ENCODE data around the gene STAG3.
A peak's percentile ranks its signal among the peaks of the same experiment; 100 is the strongest.
"Not testable (repeated sequence)": the region's sequence is repeated elsewhere in the genome, so short reads cannot be mapped to it uniquely, and the experiment has no call there.

STAG3 gene

DNA sequence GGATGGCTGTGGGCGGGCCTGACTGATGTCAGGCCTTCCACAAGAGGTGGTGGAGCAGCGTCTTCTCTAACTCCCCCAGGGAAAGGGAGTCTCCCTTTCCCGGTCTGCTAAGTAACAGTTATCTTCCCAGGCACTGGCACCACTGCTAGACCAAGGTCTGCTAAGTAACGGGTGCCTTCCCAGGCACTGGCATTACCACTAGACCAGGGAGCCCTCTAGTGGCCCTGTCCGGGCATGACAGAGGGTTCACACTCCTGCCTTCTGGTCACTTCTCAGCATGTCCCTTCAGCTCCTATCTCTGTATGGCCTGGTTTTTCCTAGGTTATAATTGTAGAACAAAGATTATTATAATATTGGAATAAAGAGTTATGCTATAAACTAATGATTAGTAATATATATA lies 40.2 kb downstream of the STAG3 start:
- DNase-seq = peak; percentile 20

GRCh38 chr7:100219271-100219737 lies 41.6 kb downstream of the STAG3 start:
- DNase-seq = no peak

DNA sequence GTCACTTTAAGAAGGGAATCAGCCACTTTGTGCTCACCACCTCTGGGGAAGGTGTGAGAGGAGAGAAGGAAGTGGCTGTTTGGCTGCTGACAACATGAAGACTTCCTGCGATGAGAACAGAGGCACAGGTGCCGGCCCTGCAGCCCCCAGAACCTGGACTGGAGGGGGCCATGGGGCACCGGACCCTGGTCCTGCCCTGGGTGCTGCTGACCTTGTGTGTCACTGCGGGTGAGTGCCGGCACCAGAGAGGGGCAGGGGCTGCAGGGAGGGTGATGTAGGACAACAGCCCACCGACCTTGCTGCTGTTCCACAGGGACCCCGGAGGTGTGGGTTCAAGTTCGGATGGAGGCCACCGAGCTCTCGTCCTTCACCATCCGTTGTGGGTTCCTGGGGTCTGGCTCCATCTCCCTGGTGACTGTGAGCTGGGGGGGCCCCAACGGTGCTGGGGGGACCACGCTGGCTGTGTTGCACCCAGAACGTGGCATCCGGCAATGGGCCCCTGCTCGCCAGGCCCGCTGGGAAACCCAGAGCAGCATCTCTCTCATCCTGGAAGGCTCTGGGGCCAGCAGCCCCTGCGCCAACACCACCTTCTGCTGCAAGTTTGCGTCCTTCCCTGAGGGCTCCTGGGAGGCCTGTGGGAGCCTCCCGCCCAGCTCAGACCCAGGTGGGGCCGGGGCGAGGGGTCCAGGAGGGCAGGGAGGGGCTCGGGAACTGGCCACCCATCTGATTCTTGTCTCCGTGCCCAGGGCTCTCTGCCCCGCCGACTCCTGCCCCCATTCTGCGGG lies 42.3 kb downstream of the STAG3 start, which contains the start of gene PVRIG:
Gene PVRIG (plus strand): TSS at position 149 of the 785 bp plus-strand sequence. CDS start 22 bp downstream, at position 171.
- not testable (repeated sequence) for DNase-seq

- no peak for DNase-seq
Observed at GRCh38 chr7:100220586-100221230, 43.0 kb downstream of the STAG3 start.

GRCh38 chr7:100221231-100221718 lies 43.6 kb downstream of the STAG3 start:
- DNase-seq = no peak

DNA sequence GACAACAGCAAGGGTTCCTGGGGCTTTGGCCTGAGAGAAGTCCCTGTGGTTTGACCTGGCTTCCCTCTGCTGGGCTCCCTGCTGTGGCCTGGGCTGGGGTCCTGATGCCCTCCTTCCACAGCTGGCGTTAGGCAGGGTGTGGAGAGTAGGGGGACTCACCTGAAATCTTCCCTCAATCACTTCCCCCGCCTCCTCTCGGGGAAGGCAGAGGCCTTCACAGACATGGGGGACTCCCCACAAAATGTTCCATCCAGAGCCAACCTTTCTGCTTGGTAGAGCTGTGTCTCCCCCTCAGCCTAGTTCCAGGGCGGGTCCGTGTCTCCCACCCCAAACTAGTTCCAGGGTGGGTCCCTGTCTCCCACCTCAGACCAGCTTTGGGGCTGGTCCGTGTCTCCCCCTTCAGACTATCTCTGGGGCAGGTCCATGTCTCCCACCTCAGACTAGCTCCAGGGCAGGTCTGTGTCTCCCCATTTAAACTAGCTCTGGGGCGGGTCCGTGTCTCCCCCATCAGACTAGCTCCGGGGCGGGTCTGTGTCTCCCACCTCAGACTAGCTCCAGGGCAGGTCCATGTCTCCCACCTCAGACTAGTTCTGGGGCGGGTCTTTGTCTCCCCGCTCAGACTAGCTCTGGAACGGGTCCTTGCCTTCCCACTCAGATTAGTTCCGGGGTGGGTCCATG lies 44.2 kb downstream of the STAG3 start:
- DNase-seq = no peak

GRCh38 chr7:100222445-100223132 lies 44.9 kb downstream of the STAG3 start:
- DNase-seq = no peak

GRCh38 chr7:100223376-100223927 lies 45.7 kb downstream of the STAG3 start:
- not testable (repeated sequence) for DNase-seq

- not testable (repeated sequence) for DNase-seq
Observed at GRCh38 chr7:100224891-100225290, 47.2 kb downstream of the STAG3 start.

DNA sequence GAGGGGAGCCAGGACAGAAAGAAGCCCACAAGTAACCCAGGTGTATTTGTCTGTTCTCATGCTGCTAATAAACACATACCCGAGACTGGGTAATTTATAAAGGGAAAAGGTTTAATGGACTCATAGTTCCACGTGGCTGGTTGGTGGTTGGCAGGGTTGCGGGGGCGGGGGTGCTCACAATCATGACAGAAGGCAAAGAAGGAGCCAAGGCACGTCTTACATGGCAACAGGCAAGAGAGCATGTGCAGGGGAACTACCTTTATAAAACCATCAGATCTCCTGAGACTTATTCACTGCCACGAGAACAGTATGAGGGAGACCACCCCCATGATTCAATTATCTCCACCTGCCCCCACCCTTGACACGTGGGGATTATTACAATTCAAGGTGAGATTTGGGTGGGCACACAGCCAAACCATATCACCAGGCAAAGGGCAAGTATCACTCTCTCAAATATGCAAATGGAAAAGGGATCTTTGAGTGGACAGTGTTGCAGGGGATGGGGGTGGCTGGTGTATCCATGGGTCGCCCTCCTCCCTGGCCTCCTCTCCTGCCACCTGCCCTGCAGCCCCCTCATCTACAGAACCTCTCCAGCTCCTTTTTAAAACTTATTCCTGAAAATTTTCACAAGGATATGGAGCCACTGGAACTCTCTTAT lies 57.1 kb downstream of the STAG3 start:
- not testable (repeated sequence) for DNase-seq

- DNase-seq = not testable (repeated sequence)
Observed at GRCh38 chr7:100239975-100240374, 62.3 kb downstream of the STAG3 start.

- DNase-seq = not testable (repeated sequence)
Observed at GRCh38 chr7:100243385-100243784, 65.7 kb downstream of the STAG3 start.

GRCh38 chr7:100244988-100245605 lies 67.4 kb downstream of the STAG3 start:
- DNase-seq = not testable (repeated sequence)

- not testable (repeated sequence) for DNase-seq
Observed at GRCh38 chr7:100246121-100246864, 68.6 kb downstream of the STAG3 start.

DNA sequence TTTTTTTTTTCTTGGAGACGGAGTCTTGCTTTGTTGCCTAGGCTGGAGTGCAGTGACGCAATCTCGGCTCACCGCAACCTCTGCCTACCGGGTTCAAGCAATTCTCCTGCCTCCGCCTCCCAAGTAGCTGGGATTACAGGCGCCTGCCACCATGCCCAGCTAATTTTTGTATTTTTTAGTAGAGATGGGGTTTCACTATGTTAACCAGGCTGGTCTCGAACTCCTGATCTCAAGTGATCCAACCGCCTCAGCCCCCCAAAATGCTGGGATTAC lies 69.1 kb downstream of the STAG3 start:
- DNase-seq = not testable (repeated sequence)

- peak; percentile 19 for DNase-seq
Observed at GRCh38 chr7:100247152-100247757, 69.5 kb downstream of the STAG3 start.

DNA sequence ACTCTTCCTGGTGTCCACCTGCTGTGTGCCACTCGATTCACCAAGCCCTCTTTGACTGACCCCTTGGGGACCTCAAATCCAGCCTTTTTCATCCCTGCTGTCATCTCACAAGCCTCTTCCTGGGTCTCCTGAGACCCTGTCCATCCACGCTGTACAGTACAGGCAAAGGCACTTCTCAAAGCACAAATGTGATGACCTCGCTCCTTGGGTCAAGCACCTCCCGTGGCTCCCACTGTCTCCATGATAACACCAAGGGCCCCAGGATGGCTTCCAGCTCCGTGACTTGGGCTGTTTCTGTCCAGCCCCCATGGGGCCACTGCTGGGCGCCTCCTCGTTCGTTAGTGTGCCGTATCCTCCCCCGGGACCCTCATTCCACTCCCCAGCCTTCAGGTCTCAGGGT lies 70.8 kb downstream of the STAG3 start:
- DNase-seq = no peak

DNA sequence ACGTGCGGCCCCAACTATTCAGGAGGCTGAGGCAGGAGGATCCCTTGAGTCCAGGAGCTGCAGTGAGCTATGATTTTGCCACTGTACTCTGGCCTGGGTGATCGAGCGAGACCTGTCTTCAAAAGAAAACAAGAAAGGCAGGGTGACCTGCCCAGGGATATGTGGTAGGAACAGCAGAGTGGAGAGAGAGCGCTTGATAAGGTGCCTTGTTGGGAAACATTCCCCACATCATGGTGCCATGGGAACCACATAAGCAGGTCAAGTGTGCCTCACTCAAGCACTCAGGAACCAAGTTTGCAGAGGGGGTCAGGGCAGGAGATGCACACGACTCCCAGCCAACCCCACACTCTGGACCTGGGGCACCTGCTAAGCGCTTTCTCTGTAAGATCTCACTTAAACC lies 79.3 kb downstream of the STAG3 start:
- no peak for DNase-seq

GRCh38 chr7:100259984-100260383 lies 82.3 kb downstream of the STAG3 start:
- not testable (repeated sequence) for DNase-seq

DNA sequence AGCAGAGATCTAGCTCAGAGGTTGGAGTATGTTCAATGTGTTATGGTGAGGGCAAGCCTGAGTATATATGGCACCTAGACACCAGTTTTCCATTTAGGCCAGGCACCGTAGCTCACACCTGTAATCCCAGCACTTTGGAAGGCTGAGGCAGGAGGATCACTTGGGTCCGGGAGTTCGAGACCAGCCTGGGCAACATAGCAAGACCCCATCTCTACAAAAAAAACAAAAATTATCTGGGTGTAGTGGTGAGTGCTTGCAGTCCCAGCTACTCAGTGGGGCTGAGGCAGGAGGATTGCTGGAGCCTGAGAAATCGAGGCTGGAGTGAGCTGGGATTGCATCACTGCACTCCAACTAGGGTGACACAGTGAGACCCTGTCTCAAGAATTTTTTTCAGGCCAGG lies 85.2 kb downstream of the STAG3 start:
- not testable (repeated sequence) for DNase-seq

All from NCI-H1436 treated with DMSO at 0.1 percent for 48 hours (cell line).